Heart left ventricle (tissue), 16 donors: Measurements from ENCODE around the gene SZRD1. TPM values are rescaled to one million over a fixed set of nuclear protein-coding genes. Genes with fewer than 3 reads are reported as not detected.
A peak's percentile ranks its signal among the peaks of the same experiment; 100 is the strongest.

Experiments used
- ATAC-seq, 4 donors: fragments of 200-7000 bp; cut with Tn5 transposase; one replicate each; pipeline ENCODE4 v1.9.1; 2020 to 2022; ENCODE audit warnings: moderate library complexity in 4 of 4, mild to moderate bottlenecking in 3 of 4, moderate number of reproducible peaks in 1 of 4
- DNase-seq, 5 donors: peaks; one replicate each; pipeline ENCODE4 v3.0.0-alpha.2; 2020
- H3K27ac ChIP-seq, 12 donors: fragments of 200-600 bp; sonication (generic) in 4 of 12; one replicate each; pipeline versions ENCODE4 v1.5.0 to v1.8.0; 2016 to 2022; ENCODE audit warnings: mild to moderate bottlenecking in 2 of 12
- H3K27me3 ChIP-seq, 9 donors: fragments of 200-600 bp; sonication (generic) in 2 of 9; one replicate each; pipeline versions ENCODE4 v1.5.1 to v1.8.0; 2016 to 2022; ENCODE audit warnings: mild to moderate bottlenecking in 3 of 9
- H3K36me3 ChIP-seq, 9 donors: fragments of 200-600 bp; sonication (generic) in 2 of 9; one replicate each; pipeline versions ENCODE4 v1.5.0 to v1.8.0; 2018 to 2022; ENCODE audit warnings: mild to moderate bottlenecking in 2 of 9
- H3K4me1 ChIP-seq, 12 donors: fragments of 200-600 bp; sonication (generic) in 4 of 12; one replicate each; pipeline versions ENCODE4 v1.5.0 to v1.8.0; 2016 to 2022; ENCODE audit warnings: mild to moderate bottlenecking in 3 of 12
- H3K4me3 ChIP-seq, 12 donors: fragments of 200-600 bp; sonication (generic) in 4 of 12; one replicate each; pipeline versions ENCODE4 v1.5.0 to v1.8.0; 2017 to 2022; ENCODE audit warnings: mild to moderate bottlenecking in 9 of 12, moderate library complexity in 4 of 12
- H3K9me3 ChIP-seq, 12 donors: fragments of 200-600 bp; sonication (generic) in 4 of 12; one replicate each; pipeline versions ENCODE4 v1.5.0 to v1.8.0; 2016 to 2022; ENCODE audit warnings: mild to moderate bottlenecking in 1 of 12
- CTCF ChIP-seq, 12 donors: fragments of 200-600 bp; sonication (generic) in 4 of 12; IDR thresholded peaks; one replicate each; pipeline versions ENCODE4 v1.5.0 to v1.8.0; 2018 to 2022; ENCODE audit warnings: antibody characterized with exemption in 12 of 12, mild to moderate bottlenecking in 5 of 12
- POLR2A ChIP-seq, 2 donors: fragments of 450-650 bp; IDR thresholded peaks; one replicate each; pipeline ENCODE4 v1.6.1; 2017; ENCODE audit warnings: antibody characterized with exemption in 2 of 2, mild to moderate bottlenecking in 2 of 2, moderate library complexity in 2 of 2
- WGBS, 4 donors: extraction: QIAGEN DNeasy Blood & Tissue Kit in 2 of 4; methylation state at CpG; one replicate each; pipeline versions ENCODE4 v1.1.5 to v1.1.7; 2013 to 2018; 5-methylcytosine and 5-hydroxymethylcytosine counted together
- intact Hi-C, 10 donors: fragments of 100-400 bp; cut with DNase I; formaldehyde crosslinking; loops; one replicate each; pipeline versions ENCODE4 v1.11.1 to v1.14.2; 2022
- polyA plus RNA-seq, 2 donors: library from polyadenylated mRNA; stranded (reverse); fragments of 200-250 nt; gene quantifications; one replicate each; pipeline ENCODE4 v1.2.3, GENCODE V29; 2013
- total RNA-seq, 9 donors: library from RNA; depleted of rRNA in 2 of 9; stranded (reverse); fragments of >200 nt in 2 of 9; fragmentation: NEBNext Ultra II Directional in 3 of 9; extraction: Animal tissue kit (Norgen Biotek cat#: 25700) in 3 of 9; gene quantifications; one replicate each; pipeline versions ENCODE4 v1.1.0 to v1.2.4, GENCODE V29; 2016 to 2023
- donor health status: ischemic (EF 13 %, LVEDD 7.1; RV severe dilation, severe dysfunction).
- donor health status: healthy with polysubstance abuse.
- donor health status: DM: no; HTN: yes; CAD: no.
- donor health status: DM: no; HTN: no; CAD: no.
- donor health status: ischemic (EF 25% LVEDD 6.9; RV normal size, moderate dysfunction).
- donor health status: ischemic (EF 25% LVEDD 5.7; RV mildly dilated, moderate dysfunction).
- donor health status: healthy.
- donor health status: DM: yes; HTN: yes; CAD: no.
- donor health status: ischemic (EF 35%, LVEDD 5.7; RV mildly dilated, moderate dysfunction).
- donor health status: nonischemic (EF 11% LVEDD 7.7; RV severe dilation, severe dysfunction).
- donor health status: DM: yes; HTN: yes; CAD: no.
- donor health status: PGD.
- donor health status: ischemic (EF 29% LVEDD 5.4; RV normal size, mild dysfunction).
- donor health status: nonischemic (EF 23%, LVEDD 6.1; RV moderate dilation, normal function).

The SZRD1 gene
- total and polyA plus RNA-seq, 11 donors: 54.4 to 140 (median 94.4) TPM

- Histone ChIP-seq H3K4me1 (peaks cover 9 to 89% (median 66%) of the 10 kb centered on the region in 12 donors), H3K9me3 (no peaks in the 10 kb centered on the region), H3K27ac (peak overlapping the region; percentile 25 to 81 (median 72)), H3K27me3 (no peaks in the 10 kb centered on the region), H3K4me3 (peak overlapping the region in 2 of 12 donors; percentile 4 to 8), H3K36me3 (peaks cover 0 to 8% (median 0%) of the 10 kb centered on the region in 9 donors)
- 31 to 36% (median 33%) methylated on average over 15 of the region's 15 CpGs for WGBS, 4 donors
- ATAC-seq: peak in 3 of 4 donors; percentile 52 to 63 (median 58)
- peak in 1 of 5 donors; percentile 47 for DNase-seq
- intact Hi-C loops: loop anchor here in 3 of 10 donors (5.0 to 10.0 kb wide), 4 partner anchors 52 to 119 kb away; partner anchors contain the start of genes NECAP2 (in 1 of the 3) and SPATA21 (in 1 of the 3)
- TF ChIP-seq POLR2A (IDR thresholded peaks at IDR 0.05) (no peak), CTCF (IDR thresholded peaks at IDR 0.05) (no peak)
Observed at GRCh38 chr1:16375521-16376340, 8.7 kb downstream of the SZRD1 start.

- DNase-seq (no peak), ATAC-seq (no peak)
- no peaks in the 10 kb centered on the region for H3K9me3 ChIP-seq
- peaks cover 0 to 8% (median 0%) of the 10 kb centered on the region in 9 donors for H3K36me3 ChIP-seq
- no peak overlapping the region for H3K4me3 ChIP-seq
- H3K27ac ChIP-seq: peak overlapping the region in 3 of 12 donors; percentile 27 to 75 (median 66)
- H3K27me3 ChIP-seq: no peaks in the 10 kb centered on the region
- 69 to 80% (median 73%) methylated on average over 4 of the region's 4 CpGs for WGBS, 4 donors
- H3K4me1 ChIP-seq: peaks cover 9 to 80% (median 61%) of the 10 kb centered on the region in 12 donors
- TF ChIP-seq CTCF (IDR thresholded peaks at IDR 0.05): no peak
- no peak for TF ChIP-seq POLR2A (IDR thresholded peaks at IDR 0.05)
- intact Hi-C loops: loop anchor here in 3 of 10 donors (5.0 to 10.0 kb wide), 4 partner anchors 50 to 118 kb away; partner anchors contain the start of genes NECAP2 (in 1 of the 3) and SPATA21 (in 1 of the 3)
Observed at GRCh38 chr1:16376971-16377370, 9.9 kb downstream of the SZRD1 start.

GRCh38 chr1:16378443-16378842 lies 11.4 kb downstream of the SZRD1 start:
- Histone ChIP-seq H3K27ac (no peak overlapping the region), H3K4me1 (peaks cover 0 to 69% (median 51%) of the 10 kb centered on the region in 12 donors), H3K27me3 (no peaks in the 10 kb centered on the region), H3K4me3 (no peak overlapping the region), H3K36me3 (peaks cover 0 to 8% (median 0%) of the 10 kb centered on the region in 9 donors), H3K9me3 (no peaks in the 10 kb centered on the region)
- ATAC-seq (no peak), DNase-seq (no peak)
- intact Hi-C loops: loop anchor here in 3 of 10 donors (5.0 to 10.0 kb wide), 4 partner anchors 49 to 116 kb away; partner anchors contain the start of genes NECAP2 (in 1 of the 3) and SPATA21 (in 1 of the 3)
- 64 to 73% (median 67%) methylated on average over 6 to 7 of the region's 7 CpGs for WGBS, 4 donors
- TF ChIP-seq POLR2A (IDR thresholded peaks at IDR 0.05) (no peak), CTCF (IDR thresholded peaks at IDR 0.05) (no peak)

- H3K4me1 ChIP-seq: peaks cover 2 to 69% (median 40%) of the 10 kb centered on the region in 12 donors
- H3K27ac ChIP-seq: no peak overlapping the region
- 83 to 90% (median 89%) methylated on average over 4 of the region's 4 CpGs for WGBS, 4 donors
- no peaks in the 10 kb centered on the region for H3K27me3 ChIP-seq
- intact Hi-C loops: no loop called here
- no peak for ATAC-seq
- H3K36me3 ChIP-seq: no peaks in the 10 kb centered on the region
- no peaks in the 10 kb centered on the region for H3K9me3 ChIP-seq
- no peak for TF ChIP-seq CTCF (IDR thresholded peaks at IDR 0.05)
- H3K4me3 ChIP-seq: no peak overlapping the region
- DNase-seq: no peak
Observed at GRCh38 chr1:16380868-16381267, 13.8 kb downstream of the SZRD1 start.
